AG10803 (cell line): ENCODE data around the gene UCHL3.

Source experiments
- DNase-seq: peaks from one replicate; pipeline ENCODE4 v3.0.0; 2010; ENCODE audit warnings: low read depth
- H3K4me3 ChIP-seq: 2 replicates; pipeline ENCODE4 v1.5.1; 2011; ENCODE audit warnings: mild to moderate bottlenecking, low read length, control low read depth
- TF ChIP-seq, protein P1 (sequence below): conservative IDR thresholded peaks from 2 replicates; pipeline ENCODE4 v1.5.1; 2011; ENCODE audit warnings: mild to moderate bottlenecking, low read length, control low read depth, inconsistent platforms

Gene UCHL3

DNA sequence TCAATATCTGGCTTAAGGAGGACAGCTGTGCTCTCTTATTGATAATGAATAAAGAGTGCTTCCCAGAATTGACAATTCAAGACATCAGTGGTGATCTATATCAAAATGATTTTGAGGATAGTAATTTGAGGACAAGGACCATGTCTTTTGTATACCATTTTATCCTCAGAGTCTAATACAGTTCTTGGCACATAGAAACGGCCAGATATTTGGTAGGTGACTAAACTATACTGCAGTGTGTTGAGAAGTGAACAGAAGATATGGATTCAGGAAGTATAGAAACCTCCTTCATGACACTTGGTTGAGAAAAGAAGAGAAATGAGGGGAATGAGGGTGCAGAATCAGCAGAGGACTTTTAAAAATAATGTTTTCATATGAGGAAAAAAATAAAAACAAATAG is 70.4 kb downstream of the UCHL3 start:
- no peak for DNase-seq
- no peak overlapping the region for H3K4me3 ChIP-seq
- TF ChIP-seq, protein P1, sequence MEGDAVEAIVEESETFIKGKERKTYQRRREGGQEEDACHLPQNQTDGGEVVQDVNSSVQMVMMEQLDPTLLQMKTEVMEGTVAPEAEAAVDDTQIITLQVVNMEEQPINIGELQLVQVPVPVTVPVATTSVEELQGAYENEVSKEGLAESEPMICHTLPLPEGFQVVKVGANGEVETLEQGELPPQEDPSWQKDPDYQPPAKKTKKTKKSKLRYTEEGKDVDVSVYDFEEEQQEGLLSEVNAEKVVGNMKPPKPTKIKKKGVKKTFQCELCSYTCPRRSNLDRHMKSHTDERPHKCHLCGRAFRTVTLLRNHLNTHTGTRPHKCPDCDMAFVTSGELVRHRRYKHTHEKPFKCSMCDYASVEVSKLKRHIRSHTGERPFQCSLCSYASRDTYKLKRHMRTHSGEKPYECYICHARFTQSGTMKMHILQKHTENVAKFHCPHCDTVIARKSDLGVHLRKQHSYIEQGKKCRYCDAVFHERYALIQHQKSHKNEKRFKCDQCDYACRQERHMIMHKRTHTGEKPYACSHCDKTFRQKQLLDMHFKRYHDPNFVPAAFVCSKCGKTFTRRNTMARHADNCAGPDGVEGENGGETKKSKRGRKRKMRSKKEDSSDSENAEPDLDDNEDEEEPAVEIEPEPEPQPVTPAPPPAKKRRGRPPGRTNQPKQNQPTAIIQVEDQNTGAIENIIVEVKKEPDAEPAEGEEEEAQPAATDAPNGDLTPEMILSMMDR: no peak

GRCh38 chr13:75621147-75621546 is 71.6 kb downstream of the UCHL3 start:
- TF ChIP-seq, protein P1: no peak
- DNase-seq: peak; percentile 91
- no peak overlapping the region for H3K4me3 ChIP-seq

DNA sequence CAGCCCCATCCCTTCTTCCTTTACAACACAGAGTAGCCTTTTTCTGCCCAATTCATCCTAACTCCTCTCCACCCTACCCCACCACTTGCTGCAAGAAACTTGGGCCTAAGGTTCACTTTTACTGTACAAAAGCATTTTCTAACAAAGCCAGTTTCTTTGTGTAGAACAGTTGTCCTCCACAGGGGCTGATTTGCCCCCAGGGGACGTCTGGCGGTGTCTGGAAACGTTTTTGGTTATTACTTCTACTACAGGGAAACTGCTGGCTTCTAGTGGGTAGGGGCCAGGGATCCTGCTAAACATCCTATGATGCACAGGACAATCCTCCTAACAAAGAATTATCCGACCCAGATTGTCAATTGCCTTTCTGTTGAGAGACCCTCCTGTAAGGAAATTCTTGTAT is 79.2 kb downstream of the UCHL3 start:
- TF ChIP-seq, protein P1: no peak
- DNase-seq: no peak
- no peak overlapping the region for H3K4me3 ChIP-seq

GRCh38 chr13:75633285-75633684 is 83.7 kb downstream of the UCHL3 start:
- TF ChIP-seq, protein P1: no peak
- H3K4me3 ChIP-seq: no peak overlapping the region
- peak; percentile 98 for DNase-seq

DNA sequence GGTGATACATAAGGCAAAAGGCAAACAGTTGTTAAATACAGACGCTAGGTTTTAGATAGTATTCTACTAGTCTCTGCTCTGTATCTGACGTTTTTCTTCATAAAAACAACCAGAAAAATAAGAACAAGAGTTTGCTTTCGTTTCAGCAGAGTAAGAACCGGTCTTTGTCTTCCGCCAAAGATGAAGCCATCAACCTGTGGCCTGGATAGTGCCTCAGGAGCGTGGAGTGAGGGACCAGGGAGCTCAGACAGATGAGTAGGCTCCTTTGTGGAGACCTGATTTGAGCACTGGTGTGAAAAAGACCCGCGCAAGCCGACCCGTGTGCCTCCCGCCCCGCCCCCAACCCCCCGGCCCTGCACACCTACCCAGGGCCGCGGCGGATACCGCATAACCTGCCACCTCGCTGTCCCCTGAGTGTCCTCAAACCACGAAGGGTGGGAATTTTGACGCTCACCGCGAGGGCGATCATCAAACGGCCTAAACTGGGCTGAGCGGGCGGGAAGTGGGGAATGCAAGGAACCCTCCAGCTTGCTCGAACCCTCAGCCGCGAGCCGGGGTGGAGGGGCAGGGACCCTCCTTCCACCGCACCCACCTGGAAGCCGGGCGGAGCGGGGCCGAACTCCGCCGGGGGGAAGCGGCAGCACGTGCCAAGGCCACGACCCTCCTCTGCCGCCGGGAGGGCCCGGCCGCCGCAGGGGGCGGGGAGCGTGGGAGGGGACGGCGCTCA is 85.7 kb downstream of the UCHL3 start:
- DNase-seq: no peak
- TF ChIP-seq, protein P1: no peak
- H3K4me3 ChIP-seq: peak overlapping the region; percentile 99

DNA sequence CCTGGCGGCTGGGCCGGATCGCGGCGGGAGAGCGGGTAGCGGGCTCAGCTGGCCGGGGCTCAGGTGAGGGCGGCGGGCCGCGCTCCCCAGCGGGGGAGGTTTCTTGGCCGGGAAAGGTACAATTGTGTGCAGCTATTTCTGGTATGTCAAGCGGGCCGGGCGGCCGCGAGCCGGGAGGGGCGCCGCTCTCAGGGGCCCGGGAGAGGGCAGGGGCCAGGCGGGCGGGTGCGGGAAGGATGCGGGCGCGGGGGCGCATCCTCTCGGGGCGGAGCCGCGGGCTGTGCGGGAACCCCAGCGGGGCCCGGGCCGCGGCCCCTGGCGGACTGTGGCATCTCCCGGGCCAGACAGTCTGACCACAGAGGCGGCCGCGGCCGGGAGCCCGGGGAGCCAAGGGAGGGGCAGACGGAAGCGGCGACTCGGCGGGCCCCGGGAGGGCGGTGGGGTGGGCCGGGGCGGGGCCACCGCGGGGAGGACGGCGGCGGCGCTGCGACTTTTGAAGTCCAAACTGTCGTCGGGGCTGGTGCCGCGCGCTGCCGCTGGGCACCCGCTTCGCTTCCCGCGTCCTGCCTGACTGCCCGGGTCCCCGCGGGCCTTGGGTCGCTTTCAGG is 86.3 kb downstream of the UCHL3 start, which contains the start of gene LMO7:
LMO7 (plus strand) TSS at position 503 of the 608 bp plus-strand sequence. CDS start 328 bp downstream, outside the sequence.
- peak; percentile 82 for DNase-seq

More for the DNA sequence above, 86.3 kb downstream of the UCHL3 start, which contains the start of gene LMO7:
- H3K4me3 ChIP-seq: peak within 1 kb of the TSS; percentile 99
- TF ChIP-seq, protein P1: no peak
